ENCODE results near the gene NRG2.

The NRG2 gene

DNA sequence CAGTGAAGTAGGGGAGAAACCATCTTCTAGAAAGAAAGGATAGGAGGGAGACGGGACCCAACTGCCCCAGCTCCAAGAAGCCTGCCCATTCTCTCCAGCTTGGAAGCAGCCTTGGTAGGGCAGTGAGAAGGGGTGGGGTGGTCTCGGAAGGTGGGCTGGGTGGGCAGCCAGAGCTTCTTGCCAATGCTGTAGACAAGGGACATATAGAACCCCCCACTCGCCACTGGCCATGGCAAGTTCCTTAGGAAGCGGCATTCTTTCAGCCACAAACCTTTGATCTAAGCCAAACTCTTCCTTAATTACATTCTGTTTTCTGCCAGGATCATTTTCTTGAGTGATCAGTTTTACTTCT, 157.3 kb downstream of the NRG2 start:
- H3K4me1 ChIP-seq (ENCODE audit: control insufficient read depth in 1 of 2, insufficient read depth in 2 of 2, low read length in 2 of 2) = peaks cover 0 to 4% of the 10 kb centered on the region in 2 donors
- no peaks in the 10 kb centered on the region for H3K9me3 ChIP-seq (ENCODE audit: control insufficient read depth in 1 of 2, low read length in 2 of 2)
- H3K27ac ChIP-seq (ENCODE audit: low read length) = no peak overlapping the region
- no peaks in the 10 kb centered on the region for H3K27me3 ChIP-seq (ENCODE audit: low read depth, low read length)
- no peak overlapping the region for H3K4me3 ChIP-seq (ENCODE audit: low read depth in 1 of 2, low read length in 2 of 2)
- peaks cover 0 to 5% of the 10 kb centered on the region in 2 donors for H3K36me3 ChIP-seq (ENCODE audit: control insufficient read depth in 1 of 2, insufficient read depth in 2 of 2, low read length in 2 of 2)

DNA sequence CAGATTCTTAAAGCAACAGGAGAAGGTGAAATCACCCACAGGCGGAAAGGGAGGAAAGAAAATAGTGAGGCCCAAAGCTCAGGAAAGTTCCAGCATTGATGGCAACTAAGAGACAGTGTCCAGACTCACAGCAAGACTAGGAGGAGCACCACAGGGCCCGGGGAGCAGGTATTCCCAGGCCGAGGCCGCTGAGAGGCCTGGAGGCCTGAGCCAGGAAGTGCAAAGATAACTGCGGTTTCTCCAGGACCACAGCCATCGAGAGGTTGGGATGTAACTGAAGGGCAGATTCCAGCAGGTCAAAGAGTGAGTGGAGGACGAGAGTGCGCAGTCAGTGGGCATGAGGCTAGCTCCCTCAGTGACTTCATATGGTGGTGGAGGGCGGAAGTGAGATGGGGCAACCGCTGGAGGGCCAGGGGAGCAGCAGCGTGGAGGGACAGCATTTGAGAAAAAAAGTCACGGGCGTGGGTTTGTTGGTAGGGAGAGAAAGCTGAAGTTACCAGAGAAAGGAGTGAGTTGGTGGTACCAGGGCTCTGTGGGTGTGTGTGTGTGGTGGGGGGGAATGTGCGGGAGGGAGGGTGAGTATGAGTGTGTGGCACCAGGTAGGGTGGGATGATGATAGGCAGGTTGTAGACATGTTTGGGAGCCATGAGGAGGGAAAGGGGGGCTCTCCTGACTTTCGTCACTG, 157.8 kb downstream of the NRG2 start:
- Histone ChIP-seq H3K9me3 (ENCODE audit: control insufficient read depth in 1 of 2, low read length in 2 of 2) (no peaks in the 10 kb centered on the region), H3K27ac (ENCODE audit: low read length) (no peak overlapping the region), H3K4me1 (ENCODE audit: control insufficient read depth in 1 of 2, insufficient read depth in 2 of 2, low read length in 2 of 2) (peaks cover 0 to 8% of the 10 kb centered on the region in 2 donors), H3K36me3 (ENCODE audit: control insufficient read depth in 1 of 2, insufficient read depth in 2 of 2, low read length in 2 of 2) (peaks cover 0 to 5% of the 10 kb centered on the region in 2 donors), H3K27me3 (ENCODE audit: low read depth, low read length) (no peaks in the 10 kb centered on the region), H3K4me3 (ENCODE audit: low read depth in 1 of 2, low read length in 2 of 2) (no peak overlapping the region)

DNA sequence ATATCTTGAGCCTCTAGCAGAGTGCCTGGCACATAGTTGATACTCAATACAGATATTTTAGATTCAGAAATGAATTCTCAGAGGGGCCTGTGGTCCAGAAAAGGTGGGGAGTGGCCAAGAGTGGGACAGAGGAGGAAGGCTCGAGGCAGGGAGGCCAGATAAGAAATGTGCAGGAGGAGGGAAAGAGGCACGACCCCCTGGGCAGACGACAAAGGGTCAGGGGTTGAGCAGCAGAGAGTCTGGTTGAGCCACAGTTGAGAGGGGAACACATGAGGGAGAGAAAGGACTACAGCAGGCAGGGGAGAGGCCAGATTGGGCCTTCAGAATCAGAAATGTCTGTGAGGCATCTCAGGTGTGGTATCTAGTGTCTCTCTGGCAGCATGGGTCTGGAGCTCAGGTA, 158.4 kb downstream of the NRG2 start:
- H3K4me3 ChIP-seq (ENCODE audit: low read depth in 1 of 2, low read length in 2 of 2) = no peak overlapping the region
- peaks cover 0 to 5% of the 10 kb centered on the region in 2 donors for H3K36me3 ChIP-seq (ENCODE audit: control insufficient read depth in 1 of 2, insufficient read depth in 2 of 2, low read length in 2 of 2)
- no peaks in the 10 kb centered on the region for H3K27me3 ChIP-seq (ENCODE audit: low read depth, low read length)
- no peaks in the 10 kb centered on the region for H3K9me3 ChIP-seq (ENCODE audit: control insufficient read depth in 1 of 2, low read length in 2 of 2)
- peaks cover 0 to 12% of the 10 kb centered on the region in 2 donors for H3K4me1 ChIP-seq (ENCODE audit: control insufficient read depth in 1 of 2, insufficient read depth in 2 of 2, low read length in 2 of 2)
- H3K27ac ChIP-seq (ENCODE audit: low read length) = no peak overlapping the region

DNA sequence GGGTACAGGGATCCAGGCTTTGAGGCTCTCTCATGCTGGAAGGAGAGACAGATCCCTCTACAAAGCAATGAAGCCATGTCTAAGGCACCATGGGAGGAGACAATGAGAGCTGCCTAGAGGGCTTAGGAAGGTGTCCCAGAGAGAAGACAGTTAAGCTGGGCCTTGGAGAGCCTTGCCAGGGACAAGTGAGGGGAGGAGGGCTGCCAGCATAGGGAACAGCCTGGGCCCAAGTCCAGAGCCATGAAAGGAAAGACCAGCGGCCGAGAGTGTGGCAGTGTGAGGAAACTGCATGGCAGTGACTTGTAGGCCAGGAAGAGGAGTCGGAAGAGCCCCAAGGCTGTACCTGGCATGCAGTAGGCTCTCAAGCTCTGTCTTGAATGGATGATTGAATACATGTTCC, 159.0 kb downstream of the NRG2 start:
- H3K27me3 ChIP-seq (ENCODE audit: low read depth, low read length) = no peaks in the 10 kb centered on the region
- H3K4me3 ChIP-seq (ENCODE audit: low read depth in 1 of 2, low read length in 2 of 2) = no peak overlapping the region
- H3K36me3 ChIP-seq (ENCODE audit: control insufficient read depth in 1 of 2, insufficient read depth in 2 of 2, low read length in 2 of 2) = peaks cover 0 to 5% of the 10 kb centered on the region in 2 donors
- peaks cover 0 to 12% of the 10 kb centered on the region in 2 donors for H3K4me1 ChIP-seq (ENCODE audit: control insufficient read depth in 1 of 2, insufficient read depth in 2 of 2, low read length in 2 of 2)
- no peaks in the 10 kb centered on the region for H3K9me3 ChIP-seq (ENCODE audit: control insufficient read depth in 1 of 2, low read length in 2 of 2)
- no peak overlapping the region for H3K27ac ChIP-seq (ENCODE audit: low read length)

DNA sequence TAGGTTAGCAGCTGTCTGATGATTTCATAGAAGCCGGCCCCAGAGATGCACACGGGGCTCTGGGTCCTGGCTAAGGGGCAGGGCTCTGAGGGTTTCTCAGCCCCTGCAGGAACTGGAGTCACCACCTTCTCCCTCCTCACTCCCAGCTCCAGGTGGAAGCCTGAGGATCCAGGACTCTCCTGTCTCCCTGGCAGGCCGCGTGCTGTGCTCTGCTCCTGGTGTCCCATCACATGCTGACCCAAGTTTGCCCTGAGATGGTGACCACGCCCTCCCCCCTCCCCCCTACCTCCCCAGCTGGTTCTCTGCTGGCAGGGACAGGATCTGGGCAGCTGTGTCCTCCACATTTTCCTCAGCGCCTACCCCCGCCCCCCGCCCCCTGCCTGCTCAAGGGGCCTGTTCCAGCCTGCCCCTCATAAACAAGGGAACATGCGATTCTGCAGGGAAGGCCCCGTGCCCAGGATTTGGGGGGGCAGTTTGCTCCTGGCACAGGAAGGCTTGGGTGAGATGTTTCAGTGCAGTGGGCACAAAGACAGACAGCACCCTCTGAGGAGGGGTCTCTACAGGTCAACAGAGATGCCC, 160.0 kb downstream of the NRG2 start:
- H3K27ac ChIP-seq (ENCODE audit: low read length) = no peak overlapping the region
- H3K4me3 ChIP-seq (ENCODE audit: low read depth in 1 of 2, low read length in 2 of 2) = no peak overlapping the region
- peaks cover 0 to 5% of the 10 kb centered on the region in 2 donors for H3K36me3 ChIP-seq (ENCODE audit: control insufficient read depth in 1 of 2, insufficient read depth in 2 of 2, low read length in 2 of 2)
- H3K4me1 ChIP-seq (ENCODE audit: control insufficient read depth in 1 of 2, insufficient read depth in 2 of 2, low read length in 2 of 2) = peaks cover 0 to 12% of the 10 kb centered on the region in 2 donors
- H3K27me3 ChIP-seq (ENCODE audit: low read depth, low read length) = no peaks in the 10 kb centered on the region
- H3K9me3 ChIP-seq (ENCODE audit: control insufficient read depth in 1 of 2, low read length in 2 of 2) = no peaks in the 10 kb centered on the region

GRCh38 chr5:139882316-139882715, 160.8 kb downstream of the NRG2 start:
- peaks cover 0 to 5% of the 10 kb centered on the region in 2 donors for H3K36me3 ChIP-seq (ENCODE audit: control insufficient read depth in 1 of 2, insufficient read depth in 2 of 2, low read length in 2 of 2)
- no peak overlapping the region for H3K27ac ChIP-seq (ENCODE audit: low read length)
- H3K4me1 ChIP-seq (ENCODE audit: control insufficient read depth in 1 of 2, insufficient read depth in 2 of 2, low read length in 2 of 2) = peaks cover 0 to 12% of the 10 kb centered on the region in 2 donors
- H3K27me3 ChIP-seq (ENCODE audit: low read depth, low read length) = no peaks in the 10 kb centered on the region
- H3K9me3 ChIP-seq (ENCODE audit: control insufficient read depth in 1 of 2, low read length in 2 of 2) = no peaks in the 10 kb centered on the region
- H3K4me3 ChIP-seq (ENCODE audit: low read depth in 1 of 2, low read length in 2 of 2) = no peak overlapping the region

DNA sequence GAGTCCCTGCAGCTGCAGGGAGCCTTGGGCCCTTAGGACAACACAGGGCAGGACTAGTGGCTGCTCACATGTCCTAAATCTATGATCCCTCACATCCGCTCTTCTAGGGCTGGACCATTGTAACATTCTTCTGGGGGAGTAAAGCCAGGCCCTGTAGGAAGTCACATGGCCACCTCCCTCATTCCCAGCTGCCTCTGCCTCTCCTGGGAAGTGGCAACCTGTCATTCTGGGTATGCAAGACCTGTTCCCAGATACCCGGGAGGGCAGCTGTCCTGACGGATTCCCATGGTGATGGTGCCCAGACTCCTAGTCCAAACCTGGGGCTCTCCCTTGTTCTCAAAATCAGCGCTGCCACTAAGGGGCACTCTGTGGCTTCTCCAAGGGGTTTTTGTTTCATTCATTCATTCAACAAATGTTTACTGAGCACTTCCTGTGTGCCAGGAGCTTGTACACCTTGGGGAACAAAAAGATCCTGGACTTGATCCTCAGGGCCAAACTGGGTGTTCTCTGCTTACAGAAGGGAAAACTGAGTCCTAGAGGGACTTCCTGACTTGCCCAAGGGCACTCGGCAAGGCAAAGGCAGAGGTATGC, 161.9 kb downstream of the NRG2 start:
- Histone ChIP-seq H3K4me3 (ENCODE audit: low read depth in 1 of 2, low read length in 2 of 2) (no peak overlapping the region), H3K27me3 (ENCODE audit: low read depth, low read length) (no peaks in the 10 kb centered on the region), H3K36me3 (ENCODE audit: control insufficient read depth in 1 of 2, insufficient read depth in 2 of 2, low read length in 2 of 2) (no peaks in the 10 kb centered on the region), H3K9me3 (ENCODE audit: control insufficient read depth in 1 of 2, low read length in 2 of 2) (no peaks in the 10 kb centered on the region), H3K4me1 (ENCODE audit: control insufficient read depth in 1 of 2, insufficient read depth in 2 of 2, low read length in 2 of 2) (peaks cover 0 to 12% of the 10 kb centered on the region in 2 donors), H3K27ac (ENCODE audit: low read length) (no peak overlapping the region)

DNA sequence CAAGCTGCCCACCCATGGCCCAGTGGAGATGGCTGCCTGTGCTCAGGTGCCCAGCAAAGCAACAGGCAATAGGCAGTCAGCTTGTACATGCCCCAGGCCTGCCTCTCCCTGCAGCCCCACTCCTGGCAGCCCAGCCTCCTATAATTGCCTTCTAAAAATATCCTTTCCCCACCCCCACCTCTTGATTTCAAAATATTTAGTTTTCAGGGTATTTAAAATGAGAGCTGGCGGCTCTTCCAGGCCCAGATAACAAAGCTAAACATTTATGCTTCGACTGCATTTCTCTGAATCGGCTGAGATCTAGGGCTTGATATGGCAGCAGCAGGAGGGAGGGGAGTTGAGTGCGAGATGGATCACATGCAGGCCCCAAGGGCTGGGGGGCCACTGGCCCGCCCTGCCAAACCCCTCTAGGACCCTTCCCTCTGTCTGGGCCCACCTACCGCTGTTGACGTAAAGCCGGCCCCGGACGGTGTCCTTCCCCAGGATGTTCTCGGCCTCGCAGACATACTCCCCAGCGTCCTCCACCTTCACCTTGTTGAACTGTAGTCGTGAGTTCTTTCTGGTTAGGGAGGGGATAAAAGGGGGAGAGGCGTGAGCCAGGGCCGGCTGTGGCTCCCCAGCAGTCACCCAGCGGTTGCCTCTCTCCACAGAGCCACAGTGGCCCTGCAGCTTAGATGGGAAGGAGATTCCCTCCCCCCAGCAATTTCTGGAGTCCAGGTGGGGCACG, 162.5 kb downstream of the NRG2 start:
- H3K9me3 ChIP-seq (ENCODE audit: control insufficient read depth in 1 of 2, low read length in 2 of 2) = no peaks in the 10 kb centered on the region
- no peaks in the 10 kb centered on the region for H3K27me3 ChIP-seq (ENCODE audit: low read depth, low read length)
- no peak overlapping the region for H3K27ac ChIP-seq (ENCODE audit: low read length)
- no peaks in the 10 kb centered on the region for H3K36me3 ChIP-seq (ENCODE audit: control insufficient read depth in 1 of 2, insufficient read depth in 2 of 2, low read length in 2 of 2)
- no peak overlapping the region for H3K4me3 ChIP-seq (ENCODE audit: low read depth in 1 of 2, low read length in 2 of 2)
- peaks cover 0 to 12% of the 10 kb centered on the region in 2 donors for H3K4me1 ChIP-seq (ENCODE audit: control insufficient read depth in 1 of 2, insufficient read depth in 2 of 2, low read length in 2 of 2)

GRCh38 chr5:139878093-139878492, 165.0 kb downstream of the NRG2 start:
- Histone ChIP-seq H3K27me3 (ENCODE audit: low read depth, low read length) (no peaks in the 10 kb centered on the region), H3K4me1 (ENCODE audit: control insufficient read depth in 1 of 2, insufficient read depth in 2 of 2, low read length in 2 of 2) (peaks cover 0 to 12% of the 10 kb centered on the region in 2 donors), H3K9me3 (ENCODE audit: control insufficient read depth in 1 of 2, low read length in 2 of 2) (no peaks in the 10 kb centered on the region), H3K4me3 (ENCODE audit: low read depth in 1 of 2, low read length in 2 of 2) (no peak overlapping the region), H3K36me3 (ENCODE audit: control insufficient read depth in 1 of 2, insufficient read depth in 2 of 2, low read length in 2 of 2) (no peaks in the 10 kb centered on the region), H3K27ac (ENCODE audit: low read length) (no peak overlapping the region)

GRCh38 chr5:139877129-139877597, 165.9 kb downstream of the NRG2 start:
- Histone ChIP-seq H3K9me3 (ENCODE audit: control insufficient read depth in 1 of 2, low read length in 2 of 2) (no peaks in the 10 kb centered on the region), H3K27ac (ENCODE audit: low read length) (no peak overlapping the region), H3K27me3 (ENCODE audit: low read depth, low read length) (no peaks in the 10 kb centered on the region), H3K36me3 (ENCODE audit: control insufficient read depth in 1 of 2, insufficient read depth in 2 of 2, low read length in 2 of 2) (no peaks in the 10 kb centered on the region), H3K4me1 (ENCODE audit: control insufficient read depth in 1 of 2, insufficient read depth in 2 of 2, low read length in 2 of 2) (peaks cover 0 to 18% of the 10 kb centered on the region in 2 donors), H3K4me3 (ENCODE audit: low read depth in 1 of 2, low read length in 2 of 2) (no peak overlapping the region)

GRCh38 chr5:139875957-139876356, 167.1 kb downstream of the NRG2 start:
- Histone ChIP-seq H3K9me3 (ENCODE audit: control insufficient read depth in 1 of 2, low read length in 2 of 2) (no peaks in the 10 kb centered on the region), H3K36me3 (ENCODE audit: control insufficient read depth in 1 of 2, insufficient read depth in 2 of 2, low read length in 2 of 2) (no peaks in the 10 kb centered on the region), H3K27me3 (ENCODE audit: low read depth, low read length) (no peaks in the 10 kb centered on the region)

More at GRCh38 chr5:139875957-139876356, 167.1 kb downstream of the NRG2 start:
- Histone ChIP-seq H3K4me1 (ENCODE audit: control insufficient read depth in 1 of 2, insufficient read depth in 2 of 2, low read length in 2 of 2) (peaks cover 0 to 15% of the 10 kb centered on the region in 2 donors), H3K27ac (ENCODE audit: low read length) (no peak overlapping the region), H3K4me3 (ENCODE audit: low read depth in 1 of 2, low read length in 2 of 2) (no peak overlapping the region)

All from muscle layer of duodenum (tissue), 2 donors.